ENCODE data around the gene TPM4. TPM values are rescaled to one million over a fixed set of nuclear protein-coding genes. Genes with fewer than 3 reads are reported as not detected.

The TPM4 gene
- total and polyA plus RNA-seq, 2 of the 13 experiments (the other 11 are each of a cell fraction or from before 2014, with no cell fraction given) = 180 to 188 TPM

- 0 out of 2 replicates have a peak, but pooled peaks have one; percentile 30 for TF ChIP-seq IRF2 (CRISPR knock-in tag; IDR thresholded peaks at IDR 0.05)
- no peak for TF ChIP-seq BCLAF1 (IDR thresholded peaks at IDR 0.05)
- TF ChIP-seq HIC2 (CRISPR knock-in tag; IDR thresholded peaks at IDR 0.05; ENCODE audit: low read depth) = no peak
- TF ChIP-seq RFXANK (CRISPR knock-in tag; IDR thresholded peaks at IDR 0.05) = no peak
- TF ChIP-seq ZNF883 (CRISPR knock-in tag; IDR thresholded peaks at IDR 0.05; ENCODE audit: not compliant biosample characterization) = no peak
- no peak for TF ChIP-seq MTA3 (CRISPR knock-in tag; IDR thresholded peaks at IDR 0.05)
- TF ChIP-seq SMARCE1 (IDR thresholded peaks at IDR 0.05; ENCODE audit: borderline replicate concordance) = no peak
- no peak for TF ChIP-seq SP1 (IDR thresholded peaks at IDR 0.05)
- 0 out of 2 replicates have a peak, but pooled peaks have one; percentile 16 for TF ChIP-seq SP1 (CRISPR knock-in tag; IDR thresholded peaks at IDR 0.05)
- TF ChIP-seq GATAD2A (CRISPR knock-in tag; IDR thresholded peaks at IDR 0.05) = no peak
- TF ChIP-seq EED (CRISPR knock-in tag; IDR thresholded peaks at IDR 0.05) = no peak
- no peak for TF ChIP-seq U2AF1 (optimal IDR thresholded peaks at IDR 0.05; ENCODE audit: low read depth, low read length)
- TF ChIP-seq TFAP4 (IDR thresholded peaks at IDR 0.05; ENCODE audit: borderline replicate concordance, low read depth) = no peak
- no peak for TF ChIP-seq ZUFSP (CRISPR knock-in tag; IDR thresholded peaks at IDR 0.05; ENCODE audit: borderline replicate concordance)
- no peak for TF ChIP-seq SIX1 (CRISPR knock-in tag; IDR thresholded peaks at IDR 0.05; ENCODE audit: borderline replicate concordance)
- no peak for TF ChIP-seq ARID3A (IDR thresholded peaks at IDR 0.05; ENCODE audit: low read depth, low read length)
- TF ChIP-seq CERS6 (CRISPR knock-in tag; IDR thresholded peaks at IDR 0.05) = no peak
- TF ChIP-seq GMEB2 (CRISPR knock-in tag; IDR thresholded peaks at IDR 0.05; ENCODE audit: low read depth) = no peak
Measured at GRCh38 chr19:16066611-16067104, 9.6 kb upstream of the TPM4 start (continued).

Measured in HepG2 (cell line).